ENCODE measurements around the gene CCDC85A.

CCDC85A gene

DNA sequence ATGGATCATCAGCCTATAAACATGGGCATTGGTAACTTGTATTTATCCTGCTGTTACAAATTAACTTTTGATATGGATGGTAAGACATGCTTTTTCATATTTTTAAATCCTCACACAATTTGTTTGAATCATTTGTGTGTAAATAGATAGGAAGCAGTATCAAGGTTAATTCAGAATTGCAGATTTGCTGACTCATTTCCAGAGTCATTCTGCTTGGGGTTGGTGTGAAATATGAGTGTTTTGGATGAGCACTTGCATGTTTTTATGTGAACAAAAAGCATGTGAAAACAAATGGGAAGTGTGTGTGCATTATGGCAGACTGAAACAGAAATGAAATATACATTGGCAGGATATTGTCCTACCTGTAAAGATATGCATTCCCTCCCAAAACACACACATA is 11.8 kb downstream of the CCDC85A start:
- no peak for DNase-seq (ENCODE audit: low read depth)

DNA sequence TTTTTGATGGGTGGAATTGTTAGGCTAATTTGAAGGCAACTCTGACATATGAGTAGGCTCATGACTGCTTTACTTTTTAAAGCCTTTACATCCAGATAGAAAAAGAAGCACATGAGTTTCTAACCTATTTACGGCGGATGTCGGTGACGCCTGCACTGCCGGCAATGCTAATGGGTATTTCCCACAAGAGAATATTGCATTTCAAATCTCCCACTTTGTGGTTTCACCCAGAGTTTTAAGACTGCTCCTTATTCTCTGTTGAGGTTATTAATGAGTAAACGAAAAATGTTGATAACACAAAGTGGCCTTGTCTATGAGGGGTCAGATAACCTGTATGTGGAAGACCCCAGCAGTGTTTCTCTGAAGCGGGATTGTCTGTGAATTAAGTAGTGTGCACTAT is 14.0 kb downstream of the CCDC85A start:
- no peak for DNase-seq (ENCODE audit: low read depth)

GRCh38 chr2:56198936-56199335 is 15.1 kb downstream of the CCDC85A start:
- no peak for DNase-seq (ENCODE audit: low read depth)

GRCh38 chr2:56199492-56199891 is 15.7 kb downstream of the CCDC85A start:
- DNase-seq (ENCODE audit: low read depth), result peak; percentile 81

GRCh38 chr2:56202381-56203121 is 18.8 kb downstream of the CCDC85A start:
- no peak for DNase-seq (ENCODE audit: low read depth)

GRCh38 chr2:56204556-56204955 is 20.8 kb downstream of the CCDC85A start:
- DNase-seq (ENCODE audit: low read depth), result no peak

GRCh38 chr2:56206250-56206649 is 22.5 kb downstream of the CCDC85A start:
- DNase-seq (ENCODE audit: low read depth), result no peak

DNA sequence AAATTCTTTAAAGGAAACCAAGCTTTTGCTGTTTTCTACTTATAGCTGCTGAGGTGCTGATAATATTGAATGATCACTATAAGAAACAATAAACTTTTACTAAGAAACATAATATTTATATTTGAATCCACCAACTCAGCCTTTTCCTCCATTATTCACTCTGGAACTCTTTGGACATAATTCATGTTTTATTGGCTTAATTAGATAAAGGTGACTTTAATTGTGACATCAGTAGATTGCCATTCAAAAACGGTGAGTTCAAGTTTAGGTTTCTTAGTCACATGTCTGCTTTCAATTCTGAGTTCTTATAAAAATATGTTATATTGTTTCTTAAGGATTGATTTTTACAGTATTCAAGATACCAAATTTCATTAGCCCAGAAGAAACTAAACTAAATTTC is 24.0 kb downstream of the CCDC85A start:
- no peak for DNase-seq (ENCODE audit: low read depth)

GRCh38 chr2:56208380-56208779 is 24.6 kb downstream of the CCDC85A start:
- no peak for DNase-seq (ENCODE audit: low read depth)

GRCh38 chr2:56209701-56210100 is 25.9 kb downstream of the CCDC85A start:
- no peak for DNase-seq (ENCODE audit: low read depth)

- DNase-seq (ENCODE audit: low read depth), result no peak
Observed at GRCh38 chr2:56210291-56210690, 26.5 kb downstream of the CCDC85A start.

DNA sequence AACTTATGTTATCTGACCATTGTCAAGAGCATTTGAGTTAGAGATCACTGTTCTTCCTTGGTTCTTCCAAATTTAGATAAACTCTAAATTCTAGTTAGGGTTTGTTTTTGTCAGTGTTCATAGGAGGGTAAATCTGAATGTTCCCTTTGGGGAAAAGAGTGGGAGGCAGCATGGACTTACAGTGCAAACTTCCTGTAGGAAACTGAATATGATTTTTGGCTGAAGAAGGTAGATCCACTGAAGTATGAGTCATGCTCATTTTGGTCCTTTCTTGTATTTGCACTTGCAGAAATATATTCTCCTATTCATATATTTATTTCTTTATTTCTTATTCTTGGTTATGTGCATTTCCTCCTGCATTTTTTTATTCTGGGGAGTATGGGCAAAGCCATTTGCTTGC is 27.3 kb downstream of the CCDC85A start:
- no peak for DNase-seq (ENCODE audit: low read depth)

GRCh38 chr2:56215911-56216310 is 32.1 kb downstream of the CCDC85A start:
- no peak for DNase-seq (ENCODE audit: low read depth)

- DNase-seq (ENCODE audit: low read depth), result no peak
Observed at GRCh38 chr2:56217106-56217505, 33.3 kb downstream of the CCDC85A start.

DNA sequence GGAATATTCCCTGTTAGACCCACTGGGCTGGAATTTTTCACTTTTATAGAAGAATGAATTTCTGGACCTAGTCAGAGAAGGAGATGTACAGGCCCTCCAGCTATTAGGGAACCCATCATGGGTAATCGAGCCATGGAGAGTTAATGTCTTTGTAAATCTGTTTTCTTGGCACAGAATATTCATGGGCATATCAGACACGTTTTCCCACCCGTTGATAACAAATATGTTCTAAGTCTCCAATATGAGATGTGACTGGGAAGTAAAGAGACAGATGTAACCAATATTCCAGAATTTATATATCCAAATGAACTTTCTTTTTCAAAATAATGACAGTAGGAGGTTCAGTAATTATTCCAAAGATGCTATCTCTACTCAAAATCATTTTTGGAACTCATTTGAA is 38.7 kb downstream of the CCDC85A start:
- DNase-seq (ENCODE audit: low read depth), result no peak

- peak; percentile 31 for DNase-seq (ENCODE audit: low read depth)
Observed at GRCh38 chr2:56224316-56224715, 40.5 kb downstream of the CCDC85A start.

DNA sequence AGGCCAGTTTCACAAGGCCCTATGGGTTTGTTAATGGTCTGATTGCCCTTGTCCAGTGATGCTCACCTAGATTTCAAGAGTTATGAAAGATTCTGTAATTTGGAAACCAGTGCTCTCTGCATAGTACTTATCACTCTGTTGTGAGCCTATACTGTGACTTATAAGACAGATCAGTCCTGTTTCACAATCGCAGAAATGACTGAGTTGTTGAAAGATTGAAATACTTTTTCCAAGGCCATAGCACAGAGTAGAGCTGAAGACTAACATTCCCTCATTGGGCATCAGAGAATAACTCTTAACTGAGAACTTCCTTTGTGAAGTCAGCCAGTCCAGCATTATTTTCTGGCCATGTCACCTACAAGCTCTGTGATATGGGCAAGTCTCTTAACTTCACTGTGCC is 44.0 kb downstream of the CCDC85A start:
- DNase-seq (ENCODE audit: low read depth), result peak; percentile 44

DNA sequence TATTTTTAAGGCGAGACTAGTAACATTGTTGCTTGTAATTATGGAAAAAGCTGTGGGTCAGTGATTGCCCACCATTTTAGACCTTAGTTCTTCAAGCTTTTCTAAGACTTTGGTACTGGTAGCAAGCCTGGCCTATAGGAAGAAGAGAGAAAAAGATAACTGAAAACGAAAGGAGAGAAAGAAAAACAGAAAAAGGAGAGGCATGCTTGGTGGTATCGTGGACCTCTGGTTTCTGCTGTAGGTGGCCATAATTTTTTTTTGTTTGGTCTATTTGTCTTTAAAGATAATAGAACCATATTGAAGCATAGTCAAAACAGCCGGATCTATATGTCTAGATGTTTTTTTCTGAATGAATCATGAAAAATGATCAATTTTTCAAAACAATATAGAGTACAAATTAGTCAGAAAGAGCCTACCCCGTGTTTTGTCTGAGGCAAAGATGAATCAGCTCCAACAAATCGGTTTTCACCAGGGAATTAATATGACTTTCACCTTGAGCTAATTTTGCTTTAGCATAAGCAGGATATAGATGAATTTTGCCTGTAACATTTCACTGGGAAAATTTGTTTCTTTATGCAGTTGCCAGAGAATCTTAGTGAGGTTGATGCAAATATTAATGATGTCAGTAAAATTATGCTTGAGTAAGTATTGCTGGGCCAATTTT is 45.7 kb downstream of the CCDC85A start:
- no peak for DNase-seq (ENCODE audit: low read depth)

DNA sequence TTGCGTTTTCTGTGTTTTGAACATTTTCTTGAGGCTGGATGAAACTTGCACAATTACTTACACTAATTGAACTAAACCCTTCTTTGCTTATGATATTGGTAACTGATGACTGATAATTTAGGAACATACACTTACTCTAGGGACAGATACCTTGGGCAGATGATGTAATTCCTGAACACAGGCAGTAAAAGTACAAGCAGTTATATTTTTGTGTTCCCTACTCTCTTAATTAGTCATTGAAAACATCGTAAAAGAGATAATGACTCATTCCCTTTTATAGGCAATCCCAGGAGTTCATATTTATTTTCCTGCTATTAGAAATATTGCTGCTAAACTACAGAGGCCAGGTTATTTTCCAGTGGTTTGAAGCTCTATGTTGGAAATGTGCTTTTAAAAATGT is 46.4 kb downstream of the CCDC85A start:
- DNase-seq (ENCODE audit: low read depth), result peak; percentile 56

DNA sequence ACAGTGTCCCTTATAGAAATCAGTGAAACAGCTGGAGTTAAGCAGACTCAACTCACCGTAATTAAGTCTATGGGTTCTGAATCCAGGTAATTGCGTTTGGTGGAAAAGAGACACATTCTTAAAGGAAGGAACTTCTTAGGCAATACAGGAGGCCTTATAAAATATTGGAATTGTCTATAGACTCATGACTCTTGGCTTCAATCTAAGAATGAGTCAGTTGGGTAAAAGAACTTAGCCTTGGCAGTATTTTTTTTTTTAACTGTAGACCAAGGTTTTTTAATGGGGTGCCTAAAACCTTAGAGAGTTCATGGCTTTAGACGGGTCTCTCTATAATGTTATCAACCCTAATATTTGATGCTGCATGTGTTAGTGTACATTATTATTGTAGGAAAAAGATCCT is 47.6 kb downstream of the CCDC85A start:
- no peak for DNase-seq (ENCODE audit: low read depth)

DNA sequence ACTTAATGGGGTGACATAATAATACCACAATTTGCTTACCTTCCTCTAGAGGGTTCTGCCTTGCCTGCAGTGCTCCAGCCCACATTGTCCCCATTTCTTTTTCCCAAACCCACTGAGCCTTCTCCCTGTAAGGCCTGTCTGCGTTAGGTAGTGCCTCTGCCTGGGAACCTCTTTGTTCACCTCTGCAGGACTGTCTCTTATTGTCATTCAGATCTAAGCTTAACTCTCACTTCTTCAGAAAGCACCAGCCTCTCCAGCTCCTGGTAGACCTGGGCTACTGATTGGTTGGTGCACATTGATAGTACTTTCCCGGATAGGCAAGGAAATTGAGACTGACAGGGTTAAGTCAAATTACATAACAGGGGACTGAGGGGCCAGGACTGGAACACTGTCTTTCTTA is 49.1 kb downstream of the CCDC85A start:
- DNase-seq (ENCODE audit: low read depth), result no peak

- no peak for DNase-seq (ENCODE audit: low read depth)
Observed at GRCh38 chr2:56234241-56234640, 50.5 kb downstream of the CCDC85A start.

- DNase-seq (ENCODE audit: low read depth), result no peak
Observed at GRCh38 chr2:56239030-56239429, 55.2 kb downstream of the CCDC85A start.

- DNase-seq (ENCODE audit: low read depth), result peak; percentile 63
Observed at GRCh38 chr2:56239437-56239836, 55.6 kb downstream of the CCDC85A start.

Data from GM04504 (cell line).